Measurements from ENCODE around the gene ZFAND3. TPM values are rescaled to one million over a fixed set of nuclear protein-coding genes. Genes with fewer than 3 reads are reported as not detected.
"Not testable (repeated sequence)": the region's sequence is repeated elsewhere in the genome, so short reads cannot be mapped to it uniquely, and the experiment has no call there.

Gene ZFAND3
- total RNA-seq, 1 donor from 2014 or later: 92.6 TPM

DNA sequence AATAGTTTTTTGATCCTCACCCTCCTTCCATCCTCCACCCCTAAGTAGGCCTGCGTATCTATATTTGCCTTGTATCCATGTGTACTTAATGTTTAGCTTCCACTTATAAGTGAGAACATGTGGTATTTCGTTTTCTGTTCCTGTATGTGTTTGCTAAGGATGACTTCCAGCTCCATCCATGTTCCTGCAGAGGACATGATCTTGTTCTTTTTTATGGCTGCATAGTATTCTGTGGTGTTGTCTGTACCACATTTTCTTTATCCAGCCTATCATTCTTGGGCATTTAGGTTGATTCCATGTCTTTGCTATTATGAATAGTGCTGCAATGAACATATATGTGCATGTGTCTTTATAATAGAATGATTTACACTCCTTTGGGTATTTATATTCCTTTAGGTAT lies 129.1 kb downstream of the ZFAND3 start:
- DNase-seq (ENCODE audit: low spot score); intact Hi-C loops (cut with DNase I): not testable (repeated sequence)

DNA sequence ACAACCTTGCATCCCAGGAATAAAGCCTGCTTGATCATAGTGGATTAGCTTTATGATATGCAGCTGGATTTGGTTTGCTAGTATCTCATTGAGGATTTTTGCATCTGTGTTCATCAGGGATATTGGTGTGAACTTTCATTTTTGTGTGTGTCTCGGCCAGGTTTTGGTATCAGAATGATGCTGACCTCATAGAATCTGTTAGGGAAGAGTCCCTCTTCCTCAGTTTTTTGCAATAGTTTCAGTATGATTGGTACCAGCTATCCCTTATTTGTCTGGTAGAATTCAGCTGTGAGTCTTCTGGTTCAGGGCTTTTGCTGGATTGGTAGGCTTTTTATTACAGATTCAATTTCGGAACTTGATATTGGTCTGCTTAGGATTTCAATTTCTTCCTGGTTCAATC lies 132.5 kb downstream of the ZFAND3 start:
- no peak for DNase-seq (ENCODE audit: low spot score)
- intact Hi-C loops (cut with DNase I): no loop called here

DNA sequence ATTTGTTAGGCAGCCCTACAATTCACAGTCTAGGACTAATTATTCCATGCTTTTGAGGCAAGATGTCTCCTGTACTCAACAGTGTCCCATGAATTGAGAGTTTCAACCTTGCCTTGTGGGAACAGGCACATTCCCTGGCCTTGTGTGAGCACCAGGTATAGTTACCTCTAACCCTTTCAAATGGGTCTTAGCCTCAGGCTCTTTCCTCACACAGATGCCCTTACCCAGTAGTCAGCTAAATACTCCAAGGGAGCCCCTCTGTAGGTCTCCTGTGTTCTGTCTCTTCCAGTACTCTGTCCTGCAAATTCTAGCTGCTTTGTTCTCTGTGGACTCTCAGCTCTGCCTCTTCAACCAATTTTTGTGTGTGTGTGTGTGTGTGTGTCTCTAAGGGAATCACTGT lies 135.3 kb downstream of the ZFAND3 start:
- intact Hi-C loops (cut with DNase I): no loop called here
- DNase-seq (ENCODE audit: low spot score): no peak

DNA sequence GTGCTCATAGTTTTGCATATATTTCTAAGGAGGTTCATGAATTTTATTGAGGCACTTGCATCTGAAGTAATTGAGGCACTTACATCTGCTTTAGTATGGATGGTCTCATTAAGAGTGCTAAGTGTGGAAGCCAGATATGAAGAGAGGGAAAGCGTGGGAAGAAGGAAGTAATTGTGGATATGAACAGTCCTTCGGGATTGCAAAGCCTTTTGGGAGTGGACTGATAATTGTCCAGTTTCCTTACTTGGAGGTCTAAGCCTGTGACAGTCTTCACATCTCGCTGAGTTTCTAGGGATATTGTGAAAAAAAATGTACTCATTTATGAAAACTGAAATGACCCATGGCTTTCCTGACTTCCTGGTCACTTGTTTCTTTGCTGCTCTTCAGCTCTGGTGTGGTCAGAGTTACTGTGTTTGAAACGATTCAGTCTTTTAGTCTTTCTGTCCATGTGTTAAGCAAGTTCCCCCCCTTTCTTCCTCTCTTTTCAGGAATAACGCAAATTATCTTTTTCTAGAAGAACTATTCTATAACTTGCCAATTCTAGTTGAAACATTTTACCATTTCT lies 137.3 kb downstream of the ZFAND3 start:
- DNase-seq (ENCODE audit: low spot score): no peak
- intact Hi-C loops (cut with DNase I): no loop called here

DNA sequence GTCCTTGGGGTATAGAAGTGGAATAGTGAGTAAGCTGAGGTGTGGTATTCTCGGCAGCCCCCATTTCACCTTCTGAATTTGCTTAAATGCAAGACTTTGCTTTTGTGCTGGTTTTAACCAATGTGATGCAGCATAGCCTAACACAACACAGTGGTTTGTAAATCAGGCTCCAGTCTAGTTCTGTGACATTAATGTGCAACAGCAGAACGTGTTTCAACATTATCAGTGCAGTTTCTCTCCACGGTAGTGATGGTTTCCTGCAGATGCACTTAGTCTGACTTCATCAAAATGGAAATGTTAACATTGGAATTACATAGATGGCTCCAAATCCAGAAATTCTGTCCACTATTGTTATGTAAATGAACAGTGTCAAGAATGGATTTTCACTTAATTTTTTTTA lies 139.5 kb downstream of the ZFAND3 start:
- intact Hi-C loops (cut with DNase I): no loop called here

DNA sequence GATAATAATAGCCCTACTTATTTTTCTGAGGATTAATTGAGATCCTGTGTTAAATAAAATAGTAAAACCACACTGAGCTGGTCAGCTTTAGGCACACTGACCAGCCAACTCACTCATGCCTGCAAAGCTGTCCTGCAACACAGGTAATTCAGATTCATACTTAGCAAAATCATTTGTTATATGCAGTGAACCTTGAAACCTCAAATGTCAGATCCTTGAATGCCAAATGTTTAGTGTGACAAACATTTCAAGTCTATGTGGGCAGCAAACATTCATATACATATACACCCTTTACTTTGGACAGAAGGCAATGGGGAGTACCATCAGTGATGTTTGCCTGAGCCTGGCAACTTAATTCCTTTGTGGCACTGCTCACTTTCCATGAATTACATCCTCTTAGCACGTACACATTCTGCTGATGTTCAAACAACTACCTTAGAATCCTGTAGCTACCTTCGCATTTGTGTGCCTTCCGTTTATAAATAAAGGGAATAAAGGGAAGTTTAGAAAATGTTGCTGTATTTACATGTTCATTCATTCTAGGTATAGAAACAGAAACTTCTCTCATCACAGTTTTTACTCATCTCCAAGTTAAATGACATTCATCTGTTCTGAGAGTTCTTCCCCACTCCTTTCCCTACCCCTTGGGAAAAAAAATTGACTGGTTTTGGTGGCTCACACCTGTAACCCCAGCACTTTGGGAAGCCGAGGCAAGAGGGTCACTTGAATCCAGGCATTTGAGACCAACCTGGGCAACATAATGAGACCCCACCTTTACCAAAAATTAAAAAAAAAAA lies 140.8 kb downstream of the ZFAND3 start:
- no peak for DNase-seq (ENCODE audit: low spot score)
- intact Hi-C loops (cut with DNase I): no loop called here

More for the DNA sequence above, 139.5 kb downstream of the ZFAND3 start:
- DNase-seq (ENCODE audit: low spot score): no peak

DNA sequence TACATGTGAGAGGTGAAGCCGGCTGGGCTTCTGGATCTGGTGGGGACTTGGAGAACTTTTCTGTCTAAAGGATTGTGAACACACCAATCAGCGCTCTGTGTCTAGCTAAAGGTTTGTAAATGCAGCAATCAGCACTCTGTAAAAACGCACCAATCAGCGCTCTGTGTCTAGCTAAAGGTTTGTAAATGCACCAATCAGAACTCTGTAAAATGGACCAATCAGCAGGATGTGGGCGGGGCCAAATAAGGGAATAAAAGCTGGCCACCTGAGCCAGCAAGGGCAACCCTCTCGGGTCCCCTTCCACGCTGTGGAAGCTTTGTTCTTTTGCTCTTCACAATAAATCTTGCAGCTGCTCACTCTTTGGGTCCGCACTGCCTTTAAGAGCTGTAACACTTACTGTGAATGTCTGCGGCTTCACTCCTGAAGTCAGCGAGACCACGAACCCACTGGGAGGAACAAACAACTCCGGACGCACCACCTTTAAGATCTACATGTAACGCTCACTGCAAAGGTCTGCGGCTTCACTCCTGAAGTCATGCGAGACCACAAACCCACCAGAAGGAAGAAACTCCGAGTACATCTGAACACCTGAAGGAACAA lies 143.1 kb downstream of the ZFAND3 start:
- DNase-seq (ENCODE audit: low spot score); intact Hi-C loops (cut with DNase I): not testable (repeated sequence)

DNA sequence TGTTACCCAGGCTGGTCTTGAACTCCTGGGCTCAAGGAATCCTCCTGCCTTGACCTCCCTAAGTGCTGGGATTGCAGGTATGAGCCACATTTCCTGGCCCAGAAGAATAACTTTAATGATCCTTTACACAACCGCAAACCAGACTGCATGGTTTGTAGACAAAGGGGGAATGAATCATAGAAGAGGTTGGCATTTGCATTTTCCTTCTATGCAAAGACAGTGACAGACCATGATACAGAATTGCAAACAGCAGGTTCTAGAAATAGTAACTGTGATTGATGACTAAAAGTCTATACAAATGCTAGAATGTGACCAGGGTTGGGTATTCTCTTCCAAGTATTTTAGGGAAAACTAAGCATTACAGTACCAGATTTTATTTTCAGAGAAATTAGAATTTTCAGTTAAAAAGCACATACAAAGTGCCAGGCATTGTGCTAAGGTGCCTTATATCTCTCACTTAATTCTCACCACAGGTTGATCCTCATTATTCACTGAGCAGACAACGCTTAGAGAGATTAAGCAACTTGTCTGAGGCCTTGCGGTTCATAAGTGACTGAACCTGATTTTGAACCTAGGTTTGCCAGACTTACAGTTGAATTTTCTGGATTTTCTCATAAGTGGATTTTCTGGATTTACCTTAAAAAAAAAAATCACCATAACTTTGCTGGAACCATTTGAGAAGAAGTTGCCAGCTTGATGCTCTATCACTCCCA lies 146.6 kb downstream of the ZFAND3 start:
- intact Hi-C loops (cut with DNase I): no loop called here
- DNase-seq (ENCODE audit: low spot score): no peak

DNA sequence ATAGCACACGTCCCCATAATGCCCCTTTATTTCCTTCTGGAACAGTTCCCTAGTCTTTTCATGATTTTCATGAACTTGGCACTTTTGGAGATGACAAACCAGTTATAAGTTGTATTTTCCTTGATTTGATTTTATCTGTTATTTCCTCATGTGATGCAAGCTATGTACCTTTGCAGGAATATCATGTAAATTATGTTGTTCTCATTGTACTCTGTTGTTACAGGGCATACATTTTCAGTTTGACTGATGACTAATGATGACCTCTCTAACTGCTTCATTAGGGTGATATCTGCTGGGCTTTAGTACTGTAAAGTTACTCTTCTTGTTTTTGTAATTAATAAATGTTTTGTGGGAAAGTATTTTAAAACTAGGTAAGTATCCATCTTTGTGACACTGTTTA lies 147.3 kb downstream of the ZFAND3 start:
- intact Hi-C loops (cut with DNase I): no loop called here
- no peak for DNase-seq (ENCODE audit: low spot score)

DNA sequence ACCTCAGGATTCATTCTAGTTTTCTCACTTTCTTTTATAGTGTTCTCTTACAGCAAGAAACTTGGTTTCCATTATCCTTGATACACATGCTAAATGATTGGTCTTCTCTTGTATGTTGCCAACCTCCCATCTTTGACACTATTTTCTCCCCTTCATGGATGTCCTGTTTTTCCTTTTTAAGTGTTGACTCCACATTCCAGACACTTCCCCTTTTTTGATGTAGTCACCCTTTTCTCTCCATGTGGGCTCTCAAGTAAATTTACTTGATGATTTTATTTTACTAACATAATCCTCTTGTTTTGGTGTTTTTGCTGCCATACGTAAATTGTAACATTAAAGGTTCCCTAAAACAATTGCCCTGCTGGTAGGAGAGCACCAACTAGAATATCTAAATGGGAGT lies 148.1 kb downstream of the ZFAND3 start:
- no peak for DNase-seq (ENCODE audit: low spot score)
- intact Hi-C loops (cut with DNase I): no loop called here

DNA sequence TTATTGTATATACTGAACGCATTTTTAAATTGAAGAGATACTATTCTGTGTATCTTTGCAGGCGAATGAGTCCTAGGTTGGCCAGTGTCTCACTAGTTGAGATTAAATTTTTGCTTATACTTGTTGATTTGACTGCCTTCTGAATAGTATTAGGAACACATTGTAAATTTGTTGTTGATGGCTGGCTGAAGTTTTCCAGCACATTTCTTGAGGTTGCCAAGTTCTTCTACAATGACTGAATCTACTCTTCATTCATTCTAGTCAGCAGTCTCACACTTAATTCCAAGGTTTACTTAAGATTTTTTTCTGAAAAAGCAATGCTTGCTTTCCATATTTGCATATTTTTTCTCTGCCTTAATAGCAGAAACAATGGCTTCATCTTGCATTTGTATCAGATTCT lies 151.7 kb downstream of the ZFAND3 start:
- no peak for DNase-seq (ENCODE audit: low spot score)
- intact Hi-C loops (cut with DNase I): no loop called here

DNA sequence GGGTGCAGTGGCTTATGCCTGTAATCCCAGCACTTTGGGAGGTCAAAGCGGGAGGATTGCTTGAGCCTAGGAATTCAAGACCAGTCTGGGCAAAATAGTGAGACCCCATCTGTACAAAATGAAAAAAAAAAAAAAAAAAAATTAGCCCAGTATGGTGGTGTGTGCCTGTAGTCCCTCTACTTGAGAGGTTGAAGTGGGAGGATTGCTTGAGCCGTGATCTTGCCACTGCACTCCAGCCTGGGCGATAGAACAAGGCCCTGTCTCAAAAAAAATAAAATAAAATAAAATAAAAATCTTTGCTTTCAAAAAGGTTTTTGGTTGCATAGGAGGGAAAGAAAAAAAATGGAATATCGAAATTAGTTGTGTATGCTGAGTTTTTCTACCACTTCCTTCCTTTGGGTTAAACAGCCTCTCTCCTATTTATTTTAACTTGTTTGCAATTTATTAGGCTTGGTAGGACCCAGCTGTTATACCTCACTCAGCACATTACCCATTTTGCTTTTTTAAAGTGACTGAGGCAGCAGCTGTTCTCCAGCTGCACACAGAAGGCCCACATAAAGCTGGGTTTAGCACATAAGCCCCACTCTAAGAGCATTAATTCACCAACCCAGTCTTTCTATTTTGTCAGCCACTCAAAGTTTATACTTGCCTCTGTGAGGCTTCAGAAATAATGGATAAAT lies 152.3 kb downstream of the ZFAND3 start:
- intact Hi-C loops (cut with DNase I): no loop called here
- DNase-seq (ENCODE audit: low spot score): no peak

DNA sequence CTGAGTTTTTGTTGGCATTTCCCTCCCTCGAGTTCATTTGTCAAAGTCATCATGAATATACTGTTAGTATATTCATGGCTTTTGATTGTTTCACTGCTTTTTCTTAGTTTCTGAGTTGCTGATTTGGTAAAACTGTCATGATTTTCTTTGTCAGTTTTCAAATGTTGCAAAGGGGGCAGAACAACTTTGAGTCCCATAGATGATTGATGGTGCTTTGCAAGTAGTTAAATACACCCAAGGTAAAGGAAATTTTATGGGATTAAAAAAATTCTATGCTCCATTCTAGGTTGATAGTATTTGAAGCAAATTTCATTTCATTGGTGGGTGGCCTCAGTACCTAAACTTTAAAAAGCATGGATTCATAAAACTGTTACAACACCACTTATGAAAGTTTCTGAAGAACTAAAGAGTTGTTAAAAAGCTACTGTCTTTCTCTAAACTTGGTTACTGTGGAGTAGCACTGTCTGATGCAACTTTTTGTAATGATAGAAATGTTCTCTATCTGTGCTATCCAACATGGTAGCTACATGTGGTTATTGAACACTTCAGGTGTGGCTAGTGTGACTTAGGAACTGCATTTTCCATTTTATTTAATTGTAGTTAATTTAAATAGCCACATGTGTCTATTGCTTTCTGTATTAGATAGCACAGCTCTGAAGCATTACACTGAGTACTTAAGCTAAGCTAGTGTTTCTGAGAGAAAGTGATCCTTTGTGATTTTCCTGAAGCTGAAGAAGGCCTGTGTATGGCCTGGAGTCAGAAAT lies 153.6 kb downstream of the ZFAND3 start:
- intact Hi-C loops (cut with DNase I): no loop called here
- DNase-seq (ENCODE audit: low spot score): no peak

DNA sequence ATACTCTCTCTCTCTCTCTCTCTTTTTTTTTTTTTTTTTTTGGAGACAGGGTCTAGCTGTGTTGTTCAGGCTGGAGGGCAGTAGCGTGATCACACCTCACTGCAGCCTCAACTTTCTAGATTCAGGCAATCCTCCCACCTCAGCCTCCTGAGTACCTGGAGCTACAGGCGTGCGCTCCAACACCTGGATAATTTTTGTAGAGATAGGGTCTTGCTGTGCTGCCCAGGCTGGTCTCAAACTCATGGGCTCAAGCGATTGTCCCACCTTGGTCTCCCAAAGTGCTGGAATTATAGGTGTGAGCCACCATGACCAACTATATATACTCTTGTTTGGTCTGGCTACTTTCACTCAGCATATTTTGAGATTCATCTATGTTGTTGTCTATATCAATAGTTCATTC lies 154.9 kb downstream of the ZFAND3 start:
- intact Hi-C loops (cut with DNase I): no loop called here

DNA sequence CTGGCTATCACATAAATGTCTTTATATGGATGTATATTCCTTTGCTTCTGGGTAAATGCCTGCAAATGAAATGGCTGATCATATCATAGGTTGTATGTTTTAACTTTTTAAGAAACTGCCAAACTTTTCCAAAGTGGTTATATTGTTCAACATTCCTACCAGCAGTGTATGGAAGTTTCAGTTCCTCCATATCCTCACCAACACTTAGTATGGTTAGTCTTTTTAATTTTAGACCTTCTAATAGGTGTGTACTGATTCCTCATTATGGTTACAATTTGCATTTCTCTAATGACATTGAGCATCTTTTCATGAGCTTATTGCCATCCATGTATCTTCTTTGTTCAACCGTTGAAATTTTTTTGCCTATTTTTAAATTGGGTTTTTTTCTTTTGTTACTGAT lies 155.4 kb downstream of the ZFAND3 start:
- no peak for DNase-seq (ENCODE audit: low spot score)
- intact Hi-C loops (cut with DNase I): no loop called here

More for the DNA sequence above, 154.9 kb downstream of the ZFAND3 start:
- no peak for DNase-seq (ENCODE audit: low spot score)

DNA sequence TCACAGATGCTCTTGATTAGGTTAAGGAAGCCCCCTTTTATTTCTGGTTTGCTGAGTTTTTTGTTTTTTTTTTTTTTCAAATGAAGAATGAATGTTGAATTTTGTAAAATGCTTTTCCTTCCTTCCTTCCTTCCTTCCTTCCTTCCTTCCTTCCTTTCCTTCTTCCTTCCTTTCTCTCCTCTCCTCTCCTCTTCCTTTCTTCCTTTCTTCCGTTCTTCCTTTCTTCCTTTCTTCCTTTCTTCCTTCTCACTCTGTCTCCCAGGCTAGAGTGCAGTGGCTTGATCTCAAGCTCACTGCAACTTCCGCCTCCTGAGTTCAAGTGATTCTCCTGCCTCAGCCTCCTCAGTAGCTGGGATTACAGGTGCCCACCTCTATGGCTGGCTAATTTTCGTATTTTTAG lies 158.2 kb downstream of the ZFAND3 start:
- intact Hi-C loops (cut with DNase I): no loop called here
- no peak for DNase-seq (ENCODE audit: low spot score)

DNA sequence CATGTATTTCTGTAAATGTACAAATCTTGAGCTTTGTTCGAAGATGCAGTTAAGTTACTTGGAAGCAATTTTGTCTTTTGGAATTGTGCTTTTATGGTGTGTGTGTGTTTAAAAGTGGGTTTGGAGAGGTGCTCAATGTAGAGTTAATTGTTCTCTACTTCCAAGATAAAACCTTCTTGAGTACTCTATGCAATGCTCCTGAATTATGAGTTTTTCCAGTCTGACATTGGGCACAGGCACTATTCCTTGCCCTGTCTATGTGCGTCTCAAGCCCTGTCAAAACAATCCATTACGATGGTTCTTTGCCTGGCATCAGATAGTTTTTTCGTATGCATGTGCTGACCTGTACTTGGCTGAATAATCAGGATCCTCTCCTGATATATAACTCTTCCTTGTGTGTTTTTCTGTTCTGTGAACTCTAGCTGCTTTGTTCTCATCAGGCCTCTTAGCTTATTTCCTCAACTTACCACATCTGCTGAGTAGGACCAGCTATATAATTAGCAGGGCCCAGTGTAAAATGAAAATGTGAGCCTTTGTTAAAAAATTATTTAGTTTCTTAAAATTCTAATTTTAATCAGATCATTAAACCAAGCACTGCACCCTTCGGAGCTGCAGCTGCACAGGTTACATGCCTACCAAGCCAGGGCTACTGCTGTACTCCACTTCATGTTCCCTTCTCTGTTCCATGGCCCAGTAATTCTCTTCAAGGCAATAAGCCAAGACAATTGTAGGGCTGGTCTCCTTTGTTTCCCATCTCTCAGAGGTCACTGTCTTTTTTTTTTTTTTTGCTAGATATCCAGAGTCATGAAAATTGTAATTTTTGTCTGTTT lies 160.1 kb downstream of the ZFAND3 start:
- intact Hi-C loops (cut with DNase I): no loop called here

DNA sequence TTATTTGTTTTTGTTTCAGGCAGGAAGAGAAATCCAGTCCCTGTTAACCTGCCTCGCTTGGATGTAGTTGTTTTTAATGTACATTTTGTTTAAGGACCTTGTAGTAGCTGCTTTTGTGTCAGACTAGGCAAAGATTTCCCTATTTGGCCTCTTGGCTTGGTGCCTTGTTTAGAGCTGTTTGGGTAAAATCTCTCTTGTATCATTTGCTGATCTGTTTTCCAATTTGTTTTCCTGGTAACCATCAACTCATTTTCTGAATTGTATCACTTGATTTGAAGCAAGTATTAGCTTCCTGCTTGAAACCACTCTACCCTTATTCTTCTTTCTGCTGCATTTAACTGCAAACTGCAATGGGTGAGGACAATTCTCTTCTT lies 160.7 kb downstream of the ZFAND3 start:
- no peak for DNase-seq (ENCODE audit: low spot score)
- intact Hi-C loops (cut with DNase I): no loop called here

More for the DNA sequence above, 160.1 kb downstream of the ZFAND3 start:
- DNase-seq (ENCODE audit: low spot score): no peak

Measured in cardiac septum (tissue), 1 donor.